Right atrium auricular region (tissue), 2 donors: Measurements from ENCODE around the gene CCDC93. TPM values are rescaled to one million over a fixed set of nuclear protein-coding genes. Genes with fewer than 3 reads are reported as not detected.

Experiments
- DNase-seq: peaks from one replicate; pipeline ENCODE4 v3.0.0-alpha.2; 2019; ENCODE audit warnings: low spot score
- H3K27ac ChIP-seq, 2 donors: fragments of 200-600 bp; sonication (generic); 1 replicate in 1 of 2; 2 replicates in 1 of 2; pipeline ENCODE4 v1.5.1; 2016 to 2019
- H3K27me3 ChIP-seq, 2 donors: fragments of 200-600 bp; sonication (generic); one replicate each; pipeline versions ENCODE4 v1.5.1 to v1.6.0; 2017 to 2019
- H3K36me3 ChIP-seq: fragments of 200-600 bp; sonication (generic); one replicate; pipeline ENCODE4 v1.5.1; 2016
- H3K4me1 ChIP-seq, 2 donors: fragments of 200-600 bp; sonication (generic); one replicate each; pipeline versions ENCODE4 v1.5.1 to v1.6.0; 2017 to 2019
- H3K4me3 ChIP-seq, 2 donors: fragments of 200-600 bp; sonication (generic); 1 replicate in 1 of 2; 2 replicates in 1 of 2; pipeline ENCODE4 v1.5.1; 2017 to 2019; ENCODE audit warnings: mild to moderate bottlenecking in 1 of 2, moderate library complexity in 1 of 2
- H3K9me3 ChIP-seq, 2 donors: fragments of 200-600 bp; sonication (generic); one replicate each; pipeline ENCODE4 v1.5.1; 2019
- CTCF ChIP-seq, 2 donors: fragments of 200-600 bp; sonication (generic); IDR thresholded peaks; one replicate each; pipeline ENCODE4 v1.5.1; 2019; ENCODE audit warnings: antibody characterized with exemption in 2 of 2
- total RNA-seq, 2 donors: library from RNA; depleted of rRNA; stranded (reverse); fragments of >200 nt; gene quantifications; one replicate each; pipeline ENCODE4 v1.1.0, GENCODE V29; 2016

The CCDC93 gene
- total RNA-seq, 2 donors from 2014 or later = 17.1 to 18.7 TPM

GRCh38 chr2:117888897-117889296 lies 125.0 kb downstream of the CCDC93 start:
- no peaks in the 10 kb centered on the region for H3K9me3 ChIP-seq
- H3K36me3 ChIP-seq = no peaks in the 10 kb centered on the region
- no peak overlapping the region for H3K27ac ChIP-seq
- no peaks in the 10 kb centered on the region for H3K4me1 ChIP-seq
- H3K4me3 ChIP-seq = no peak overlapping the region
- TF ChIP-seq CTCF (IDR thresholded peaks at IDR 0.05) = no peak
- H3K27me3 ChIP-seq = no peaks in the 10 kb centered on the region
- no peak for DNase-seq

GRCh38 chr2:117885308-117885707 lies 128.6 kb downstream of the CCDC93 start:
- no peak for TF ChIP-seq CTCF (IDR thresholded peaks at IDR 0.05)
- H3K27ac ChIP-seq = no peak overlapping the region
- H3K27me3 ChIP-seq = no peaks in the 10 kb centered on the region
- H3K36me3 ChIP-seq = no peaks in the 10 kb centered on the region
- no peak for DNase-seq
- no peak overlapping the region for H3K4me3 ChIP-seq
- H3K9me3 ChIP-seq = no peaks in the 10 kb centered on the region
- no peaks in the 10 kb centered on the region for H3K4me1 ChIP-seq

- DNase-seq = no peak
- Histone ChIP-seq H3K27me3 (no peaks in the 10 kb centered on the region), H3K9me3 (no peaks in the 10 kb centered on the region), H3K36me3 (no peaks in the 10 kb centered on the region), H3K4me3 (no peak overlapping the region), H3K4me1 (no peaks in the 10 kb centered on the region), H3K27ac (no peak overlapping the region)
- TF ChIP-seq CTCF (IDR thresholded peaks at IDR 0.05) = no peak
Observed at GRCh38 chr2:117879003-117879402, 134.9 kb downstream of the CCDC93 start.

- H3K36me3 ChIP-seq = no peaks in the 10 kb centered on the region
- H3K4me3 ChIP-seq = no peak overlapping the region
- H3K9me3 ChIP-seq = no peaks in the 10 kb centered on the region
- H3K27ac ChIP-seq = no peak overlapping the region
- no peaks in the 10 kb centered on the region for H3K27me3 ChIP-seq
- H3K4me1 ChIP-seq = no peaks in the 10 kb centered on the region
- no peak for TF ChIP-seq CTCF (IDR thresholded peaks at IDR 0.05)
- DNase-seq = no peak
Observed at GRCh38 chr2:117875786-117876185, 138.1 kb downstream of the CCDC93 start.

Other genes starting within 250 kb of the CCDC93 start
- gene DDX18, start 199.4 kb downstream of the CCDC93 start, total RNA-seq = 10 to 100 TPM; 23.2 to 24.5 TPM
- 10 to 100 TPM in 1 of 2 donors, 1 to 10 TPM in 1; 8.0 to 10.5 TPM for gene INSIG2, start 74.4 kb upstream of the CCDC93 start, total RNA-seq